ENCODE data around the gene TRAK1.
A peak's percentile ranks its signal among the peaks of the same experiment; 100 is the strongest.

TRAK1 gene

GRCh38 chr3:42256135-42256819 is 165.1 kb downstream of the TRAK1 start:
- DNase-seq = peak; percentile 42 to 91

GRCh38 chr3:42257007-42257406 is 165.8 kb downstream of the TRAK1 start:
- DNase-seq = no peak

- peak; percentile 29 to 41 for DNase-seq
Observed at GRCh38 chr3:42262525-42262924, 171.4 kb downstream of the TRAK1 start.

- no peak for DNase-seq
Observed at GRCh38 chr3:42263354-42264346, 172.5 kb downstream of the TRAK1 start.

- no peak for DNase-seq
Observed at GRCh38 chr3:42264399-42265058, 173.4 kb downstream of the TRAK1 start.

GRCh38 chr3:42265059-42265991 is 174.2 kb downstream of the TRAK1 start:
- no peak for DNase-seq

GRCh38 chr3:42266085-42266484 is 174.9 kb downstream of the TRAK1 start, which contains the start of gene CCK:
TSS of gene CCK (minus strand) at chr3:42266185. CDS start at chr3:42263630, 2,555 bp downstream.
- no peak for DNase-seq

- no peak for DNase-seq
Observed at GRCh38 chr3:42267878-42268277, 176.7 kb downstream of the TRAK1 start.

- DNase-seq = no peak
Observed at GRCh38 chr3:42269647-42270046, 178.5 kb downstream of the TRAK1 start.

- no peak for DNase-seq
Observed at GRCh38 chr3:42270561-42270960, 179.4 kb downstream of the TRAK1 start.

- no peak for DNase-seq
Observed at GRCh38 chr3:42271786-42272185, 180.6 kb downstream of the TRAK1 start.

- DNase-seq = no peak
Observed at GRCh38 chr3:42273361-42273760, 182.2 kb downstream of the TRAK1 start.

- no peak for DNase-seq
Observed at GRCh38 chr3:42274266-42274665, 183.1 kb downstream of the TRAK1 start.

- DNase-seq = no peak
Observed at GRCh38 chr3:42275217-42275616, 184.1 kb downstream of the TRAK1 start.
